ENCODE measurements around the gene MACF1.

DNA sequence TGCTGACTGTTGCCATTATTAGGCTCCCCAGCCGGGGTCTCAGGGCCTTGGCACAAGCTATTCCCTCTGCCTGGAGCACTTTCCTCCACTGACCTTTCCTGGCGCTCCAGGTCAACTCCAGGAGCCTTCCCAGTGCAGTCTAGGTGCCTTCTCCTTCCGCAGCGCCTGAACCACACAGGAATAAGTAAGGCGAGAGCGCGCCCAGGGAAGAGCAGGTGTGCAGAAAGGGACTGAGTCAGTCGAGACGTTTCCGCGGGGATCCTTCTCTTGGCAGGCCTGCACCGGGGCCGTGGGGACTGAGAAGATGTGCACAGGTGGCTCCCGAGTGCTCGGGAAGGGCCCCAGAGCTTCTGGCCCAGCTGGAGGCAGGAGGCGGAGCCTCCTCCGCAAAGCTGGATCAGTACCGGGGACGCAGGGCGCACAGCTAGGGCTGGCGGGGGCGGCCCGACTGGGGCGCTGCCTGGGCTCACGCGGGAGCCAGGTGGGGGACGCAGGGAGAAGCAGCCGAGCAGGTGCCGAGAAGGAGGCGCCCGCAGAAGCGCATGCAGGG is 286.2 kb downstream of the MACF1 start:
- TF ChIP-seq CTCF (conservative IDR thresholded peaks at IDR 0.05), result no peak
- TF ChIP-seq EZH2 (IDR thresholded peaks at IDR 0.05; ENCODE audit: low read depth), result no peak

Measured in PC-9 (cell line).